ENCODE results near the gene CRYBA2.

DNA sequence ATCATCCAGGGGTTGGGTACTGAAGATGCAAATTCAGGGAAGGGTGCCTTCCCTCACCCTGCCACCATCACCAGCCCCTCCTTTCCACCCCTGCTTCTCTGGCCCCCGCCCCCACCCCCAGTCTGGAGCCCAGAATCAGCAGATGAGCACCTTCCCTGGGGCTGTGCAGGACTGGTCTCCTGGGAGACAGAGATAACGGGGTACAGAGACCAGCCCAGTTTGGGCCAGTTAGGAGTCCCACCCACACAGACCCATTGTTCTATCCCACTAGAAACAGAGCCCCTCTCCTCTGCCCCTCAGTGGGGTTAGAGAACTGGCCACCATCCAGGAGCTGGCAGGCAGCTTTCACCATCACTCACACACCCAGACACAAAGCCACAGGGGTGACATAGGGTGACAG, 4.5 kb upstream of the CRYBA2 start:
- no peak for TF ChIP-seq POLR2AphosphoS5 (IDR thresholded peaks at IDR 0.05; ENCODE audit: borderline replicate concordance, low read depth, low read length)
- TF ChIP-seq EZH2 (IDR thresholded peaks at IDR 0.05): no peak
- TF ChIP-seq FOXP2 (optimal IDR thresholded peaks at IDR 0.05; ENCODE audit: control extremely low read depth, extremely low read length, insufficient read depth): no peak
